ENCODE measurements around the gene MED23. TPM values are rescaled to one million over a fixed set of nuclear protein-coding genes. Genes with fewer than 3 reads are reported as not detected.

Gene MED23
- total and polyA plus RNA-seq, 12 donors = 4.6 to 18.4 (median 11.5) TPM

DNA sequence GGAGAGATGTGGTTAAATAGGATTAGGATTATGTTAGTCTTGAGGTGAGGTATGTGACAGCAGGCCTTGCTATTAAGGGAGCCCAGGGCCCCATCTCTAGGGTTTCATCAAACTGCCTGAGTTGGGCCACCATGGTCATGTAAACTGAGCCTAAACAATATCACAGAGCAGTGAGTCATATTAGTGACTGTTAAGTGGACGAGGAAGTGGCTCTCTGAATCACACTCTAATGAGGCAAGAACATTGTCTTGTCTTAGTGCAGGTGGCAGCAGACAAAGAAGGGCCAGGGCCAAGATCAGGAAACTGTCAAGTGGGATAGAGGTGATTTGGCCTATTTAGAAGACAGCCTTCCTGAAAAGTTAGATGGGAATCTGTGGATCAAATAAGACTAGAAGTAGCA lies 32.2 kb upstream of the MED23 start:
- Histone ChIP-seq H3K4me1 (no peaks in the 10 kb centered on the region), H3K9me3 (peaks cover 0 to 5% (median 0%) of the 10 kb centered on the region in 11 donors), H3K36me3 (no peaks in the 10 kb centered on the region), H3K27ac (no peak overlapping the region), H3K27me3 (no peaks in the 10 kb centered on the region), H3K4me3 (no peak overlapping the region)
- intact Hi-C loops (cut with DNase I) = no loop called here
- DNase-seq (no peak), ATAC-seq (no peak)
- WGBS, 2 donors = 52 to 58% methylated on average over 1 of the region's 1 CpG
- TF ChIP-seq, protein P1, sequence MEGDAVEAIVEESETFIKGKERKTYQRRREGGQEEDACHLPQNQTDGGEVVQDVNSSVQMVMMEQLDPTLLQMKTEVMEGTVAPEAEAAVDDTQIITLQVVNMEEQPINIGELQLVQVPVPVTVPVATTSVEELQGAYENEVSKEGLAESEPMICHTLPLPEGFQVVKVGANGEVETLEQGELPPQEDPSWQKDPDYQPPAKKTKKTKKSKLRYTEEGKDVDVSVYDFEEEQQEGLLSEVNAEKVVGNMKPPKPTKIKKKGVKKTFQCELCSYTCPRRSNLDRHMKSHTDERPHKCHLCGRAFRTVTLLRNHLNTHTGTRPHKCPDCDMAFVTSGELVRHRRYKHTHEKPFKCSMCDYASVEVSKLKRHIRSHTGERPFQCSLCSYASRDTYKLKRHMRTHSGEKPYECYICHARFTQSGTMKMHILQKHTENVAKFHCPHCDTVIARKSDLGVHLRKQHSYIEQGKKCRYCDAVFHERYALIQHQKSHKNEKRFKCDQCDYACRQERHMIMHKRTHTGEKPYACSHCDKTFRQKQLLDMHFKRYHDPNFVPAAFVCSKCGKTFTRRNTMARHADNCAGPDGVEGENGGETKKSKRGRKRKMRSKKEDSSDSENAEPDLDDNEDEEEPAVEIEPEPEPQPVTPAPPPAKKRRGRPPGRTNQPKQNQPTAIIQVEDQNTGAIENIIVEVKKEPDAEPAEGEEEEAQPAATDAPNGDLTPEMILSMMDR (IDR thresholded peaks at IDR 0.05) = no peak

DNA sequence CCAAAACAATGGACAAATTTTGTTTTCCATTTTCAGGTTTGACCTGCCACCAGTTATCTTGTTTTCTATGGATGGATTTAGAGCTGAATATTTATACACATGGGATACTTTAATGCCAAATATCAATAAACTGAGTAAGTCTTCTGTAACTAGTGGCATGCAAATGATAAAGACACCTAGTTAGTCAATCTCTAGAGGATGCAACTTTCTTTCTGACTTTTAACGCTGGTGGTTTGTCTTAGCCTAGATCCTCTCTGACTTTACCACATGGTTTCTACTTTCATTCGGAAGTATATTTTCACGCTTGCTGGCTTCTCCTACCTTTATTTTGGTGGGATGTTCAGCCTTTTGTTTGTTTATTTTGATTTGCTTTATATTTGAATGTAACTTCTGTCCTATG lies 30.2 kb upstream of the MED23 start:
- Histone ChIP-seq H3K4me1 (no peaks in the 10 kb centered on the region), H3K27ac (no peak overlapping the region), H3K9me3 (peaks cover 0 to 5% (median 0%) of the 10 kb centered on the region in 11 donors), H3K36me3 (no peaks in the 10 kb centered on the region), H3K27me3 (peaks cover 0 to 6% (median 0%) of the 10 kb centered on the region in 7 donors), H3K4me3 (no peak overlapping the region)
- 94 to 97% methylated on average over 3 of the region's 3 CpGs for WGBS, 2 donors
- TF ChIP-seq, protein P1 (IDR thresholded peaks at IDR 0.05) = no peak
- intact Hi-C loops (cut with DNase I) = no loop called here
- no peak for DNase-seq
- ATAC-seq = no peak

DNA sequence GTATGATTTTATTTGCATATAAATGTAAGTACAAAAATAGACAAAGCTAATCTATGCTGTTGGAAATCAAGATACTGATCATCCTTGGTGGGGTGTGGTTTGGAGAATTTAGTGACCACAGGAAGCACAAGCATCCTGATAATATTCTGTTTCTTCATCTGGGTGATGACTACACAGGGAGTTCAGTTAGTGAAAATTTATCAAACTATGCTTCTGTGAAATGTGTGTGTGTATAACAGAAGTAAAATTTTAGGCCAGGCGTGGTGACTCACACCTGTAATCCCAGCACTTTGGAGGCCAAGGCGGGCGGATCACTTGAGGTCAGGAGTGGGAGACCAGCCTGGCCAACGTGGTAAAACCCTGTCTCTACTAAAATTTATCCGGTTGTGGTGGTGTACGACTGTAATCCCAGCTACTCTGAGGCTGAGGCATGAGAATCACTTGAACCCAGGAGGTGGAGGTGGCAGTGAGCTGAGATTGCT lies 29.6 kb upstream of the MED23 start:
- TF ChIP-seq, protein P1 (IDR thresholded peaks at IDR 0.05) = no peak
- intact Hi-C loops (cut with DNase I) = no loop called here
- WGBS, 2 donors = 77 to 82% methylated on average over 6 of the region's 6 CpGs

DNA sequence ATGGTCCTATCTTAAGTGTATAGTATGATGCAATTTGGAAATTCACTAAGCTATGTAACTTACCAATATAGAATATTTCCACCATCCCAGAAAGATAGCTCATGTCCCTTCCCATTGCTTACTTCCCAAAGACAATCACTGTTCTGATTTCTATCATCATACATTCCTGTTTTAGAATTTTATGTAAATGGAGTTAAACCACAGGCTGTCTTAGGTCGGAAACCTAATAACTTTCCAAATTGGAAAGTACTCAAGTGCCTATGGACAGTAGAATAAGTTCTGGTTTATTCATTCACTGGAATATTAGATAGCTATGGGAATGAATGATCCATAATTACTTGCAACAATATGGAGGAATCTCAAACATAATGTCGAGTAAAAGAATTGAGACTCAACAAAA lies 29.2 kb upstream of the MED23 start:
- TF ChIP-seq, protein P1 (IDR thresholded peaks at IDR 0.05) = no peak
- intact Hi-C loops (cut with DNase I) = no loop called here
- 85 to 89% methylated on average over 2 of the region's 2 CpGs for WGBS, 2 donors

More for the DNA sequence above, 29.6 kb upstream of the MED23 start:
- DNase-seq (no peak), ATAC-seq (no peak)
- Histone ChIP-seq H3K4me3 (no peak overlapping the region), H3K27ac (no peak overlapping the region), H3K27me3 (peaks cover 0 to 6% (median 0%) of the 10 kb centered on the region in 7 donors), H3K9me3 (no peaks in the 10 kb centered on the region), H3K36me3 (no peaks in the 10 kb centered on the region), H3K4me1 (no peaks in the 10 kb centered on the region)

More for the DNA sequence above, 29.2 kb upstream of the MED23 start:
- Histone ChIP-seq H3K9me3 (no peaks in the 10 kb centered on the region), H3K36me3 (no peaks in the 10 kb centered on the region), H3K4me1 (no peaks in the 10 kb centered on the region), H3K27ac (no peak overlapping the region), H3K4me3 (no peak overlapping the region), H3K27me3 (peaks cover 0 to 6% (median 0%) of the 10 kb centered on the region in 7 donors)
- DNase-seq (no peak), ATAC-seq (no peak)
